ENCODE data around the gene CARD14. TPM values are rescaled to one million over a fixed set of nuclear protein-coding genes. Genes with fewer than 3 reads are reported as not detected.

Gene CARD14
- total RNA-seq, 1 donor from 2014 or later: 0.64 TPM

- Mint-ChIP-seq H3K27ac (ENCODE audit: unreplicated experiment) (no peak overlapping the region), H3K36me3 (ENCODE audit: low read depth, unreplicated experiment) (peaks cover 6% of the 10 kb centered on the region)
Observed at GRCh38 chr17:80132906-80133625, 36.8 kb upstream of the CARD14 start.

GRCh38 chr17:80133626-80133970 is 36.2 kb upstream of the CARD14 start:
- TF ChIP-seq CTCF (IDR thresholded peaks at IDR 0.05; ENCODE audit: unreplicated experiment): no peak
- Mint-ChIP-seq H3K36me3 (ENCODE audit: low read depth, unreplicated experiment) (peaks cover 11% of the 10 kb centered on the region), H3K4me1 (ENCODE audit: unreplicated experiment) (peaks cover 2% of the 10 kb centered on the region), H3K9me3 (ENCODE audit: unreplicated experiment) (no peaks in the 10 kb centered on the region), H3K4me3 (ENCODE audit: unreplicated experiment) (no peak overlapping the region), H3K27ac (ENCODE audit: unreplicated experiment) (no peak overlapping the region), H3K27me3 (ENCODE audit: unreplicated experiment) (no peaks in the 10 kb centered on the region)
- no peak for DNase-seq (ENCODE audit: low spot score)

More at GRCh38 chr17:80132906-80133625, 36.8 kb upstream of the CARD14 start:
- no peak for DNase-seq (ENCODE audit: low spot score)
- Mint-ChIP-seq H3K9me3 (ENCODE audit: unreplicated experiment) (no peaks in the 10 kb centered on the region), H3K4me3 (ENCODE audit: unreplicated experiment) (peak overlapping the region; percentile 0), H3K4me1 (ENCODE audit: unreplicated experiment) (peaks cover 2% of the 10 kb centered on the region), H3K27me3 (ENCODE audit: unreplicated experiment) (no peaks in the 10 kb centered on the region)
- no peak for TF ChIP-seq CTCF (IDR thresholded peaks at IDR 0.05; ENCODE audit: unreplicated experiment)

- peaks cover 25% of the 10 kb centered on the region for H3K36me3 Mint-ChIP-seq (ENCODE audit: low read depth, unreplicated experiment)
- peaks cover 1% of the 10 kb centered on the region for H3K27me3 Mint-ChIP-seq (ENCODE audit: unreplicated experiment)
Observed at GRCh38 chr17:80137131-80137530, 32.7 kb upstream of the CARD14 start.

GRCh38 chr17:80138856-80139426 is 30.9 kb upstream of the CARD14 start:
- DNase-seq (ENCODE audit: low spot score): no peak
- H3K4me3 Mint-ChIP-seq (ENCODE audit: unreplicated experiment): peak overlapping the region; percentile 42
- H3K27me3 Mint-ChIP-seq (ENCODE audit: unreplicated experiment): peaks cover 1% of the 10 kb centered on the region
- no peak for TF ChIP-seq CTCF (IDR thresholded peaks at IDR 0.05; ENCODE audit: unreplicated experiment)
- peaks cover 25% of the 10 kb centered on the region for H3K36me3 Mint-ChIP-seq (ENCODE audit: low read depth, unreplicated experiment)
- no peaks in the 10 kb centered on the region for H3K9me3 Mint-ChIP-seq (ENCODE audit: unreplicated experiment)
- no peak overlapping the region for H3K27ac Mint-ChIP-seq (ENCODE audit: unreplicated experiment)
- no peaks in the 10 kb centered on the region for H3K4me1 Mint-ChIP-seq (ENCODE audit: unreplicated experiment)

More at GRCh38 chr17:80137131-80137530, 32.7 kb upstream of the CARD14 start:
- DNase-seq (ENCODE audit: low spot score): no peak
- H3K4me3 Mint-ChIP-seq (ENCODE audit: unreplicated experiment): no peak overlapping the region
- no peak for TF ChIP-seq CTCF (IDR thresholded peaks at IDR 0.05; ENCODE audit: unreplicated experiment)
- no peak overlapping the region for H3K27ac Mint-ChIP-seq (ENCODE audit: unreplicated experiment)
- H3K4me1 Mint-ChIP-seq (ENCODE audit: unreplicated experiment): no peaks in the 10 kb centered on the region
- no peaks in the 10 kb centered on the region for H3K9me3 Mint-ChIP-seq (ENCODE audit: unreplicated experiment)

- no peak overlapping the region for H3K4me3 Mint-ChIP-seq (ENCODE audit: unreplicated experiment)
- H3K27me3 Mint-ChIP-seq (ENCODE audit: unreplicated experiment): peaks cover 5% of the 10 kb centered on the region
- H3K36me3 Mint-ChIP-seq (ENCODE audit: low read depth, unreplicated experiment): peaks cover 33% of the 10 kb centered on the region
- no peak for TF ChIP-seq CTCF (IDR thresholded peaks at IDR 0.05; ENCODE audit: unreplicated experiment)
- H3K9me3 Mint-ChIP-seq (ENCODE audit: unreplicated experiment): no peaks in the 10 kb centered on the region
- no peak for DNase-seq (ENCODE audit: low spot score)
- no peak overlapping the region for H3K27ac Mint-ChIP-seq (ENCODE audit: unreplicated experiment)
- H3K4me1 Mint-ChIP-seq (ENCODE audit: unreplicated experiment): peaks cover 14% of the 10 kb centered on the region
Observed at GRCh38 chr17:80141463-80142165, 28.2 kb upstream of the CARD14 start.

All from endothelial cell (in vitro differentiated cells).